ENCODE data around the gene SPSB2. TPM values are rescaled to one million over a fixed set of nuclear protein-coding genes. Genes with fewer than 3 reads are reported as not detected.

SPSB2 gene
- polyA plus RNA-seq, 1 of the 3 experiments (the other 2 are of a cell fraction) = 16.9 TPM

DNA sequence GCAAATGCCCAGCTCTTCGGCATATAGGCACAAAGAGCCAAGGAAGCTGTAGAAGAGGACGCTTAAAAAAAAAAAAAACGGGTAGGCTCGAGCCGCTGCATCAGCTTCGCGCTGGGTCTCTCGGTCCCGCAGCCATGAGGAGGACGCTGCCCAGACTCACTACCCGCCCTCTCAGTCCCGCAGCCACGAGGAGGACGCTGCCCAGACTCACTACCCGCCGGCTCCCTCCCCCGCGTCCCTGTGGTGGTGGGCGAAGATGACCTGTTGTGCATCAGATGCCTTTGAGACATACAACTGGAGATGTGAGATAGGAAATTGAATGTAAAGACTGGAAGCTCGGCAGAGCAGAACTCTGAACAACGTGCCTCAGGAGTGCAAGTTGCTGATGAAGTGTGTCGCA, 11.4 kb upstream of the SPSB2 start:
- no peaks in the 10 kb centered on the region for H3K9me2 ChIP-seq

DNA sequence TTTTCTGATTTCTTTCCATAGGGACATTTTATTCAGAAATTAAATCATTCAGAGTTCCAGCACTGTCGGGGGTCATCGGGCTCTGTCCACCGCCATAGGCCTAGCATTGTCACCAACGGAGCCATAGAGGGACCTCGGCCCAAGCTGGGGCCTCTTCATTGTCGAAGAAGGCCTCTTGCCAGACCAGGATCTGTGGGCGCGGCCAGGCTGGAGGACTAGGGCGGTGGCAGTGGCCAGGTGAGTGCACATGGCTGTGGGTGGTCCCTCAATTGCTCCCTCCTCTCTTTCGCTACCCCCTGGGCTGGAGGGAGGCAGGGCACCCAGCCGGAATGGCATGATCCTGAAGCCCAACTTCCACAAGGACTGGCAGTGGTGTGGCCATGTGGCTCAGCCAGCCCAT, 10.6 kb upstream of the SPSB2 start:
- H3K27me3 ChIP-seq (ENCODE audit: insufficient read depth) = no peaks in the 10 kb centered on the region
- no peaks in the 10 kb centered on the region for H3K9me2 ChIP-seq
- no peak overlapping the region for H3K4me2 ChIP-seq
- no peak overlapping the region for H2AFZ ChIP-seq (ENCODE audit: low read depth)
- no peaks in the 10 kb centered on the region for H4K20me1 ChIP-seq (ENCODE audit: insufficient read depth)
- H3F3A ChIP-seq (replicated peaks; ENCODE audit: insufficient read depth) = peaks cover 3% of the 10 kb centered on the region
- H3K9ac ChIP-seq = no peak overlapping the region
- no peaks in the 10 kb centered on the region for H3K9me3 ChIP-seq
- no peak overlapping the region for H3K4me3 ChIP-seq (ENCODE audit: low read depth in 2 of 2, low read length in 1 of 2)
- TF ChIP-seq SMC3 (IDR thresholded peaks at IDR 0.05; ENCODE audit: low read depth, low read length) (no peak), FOSL2 (IDR thresholded peaks at IDR 0.05; ENCODE audit: borderline replicate concordance, low read depth) (no peak), FOXM1 (IDR thresholded peaks at IDR 0.05; ENCODE audit: low read depth) (no peak)
- TF ChIP-seq, protein P1, sequence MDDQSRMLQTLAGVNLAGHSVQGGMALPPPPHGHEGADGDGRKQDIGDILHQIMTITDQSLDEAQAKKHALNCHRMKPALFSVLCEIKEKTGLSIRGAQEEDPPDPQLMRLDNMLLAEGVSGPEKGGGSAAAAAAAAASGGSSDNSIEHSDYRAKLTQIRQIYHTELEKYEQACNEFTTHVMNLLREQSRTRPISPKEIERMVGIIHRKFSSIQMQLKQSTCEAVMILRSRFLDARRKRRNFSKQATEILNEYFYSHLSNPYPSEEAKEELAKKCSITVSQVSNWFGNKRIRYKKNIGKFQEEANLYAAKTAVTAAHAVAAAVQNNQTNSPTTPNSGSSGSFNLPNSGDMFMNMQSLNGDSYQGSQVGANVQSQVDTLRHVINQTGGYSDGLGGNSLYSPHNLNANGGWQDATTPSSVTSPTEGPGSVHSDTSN (IDR thresholded peaks at IDR 0.05) = no peak
- ChIA-PET CTCF (interaction anchor here (4.5 to 5.2 kb wide), 2 partner anchors 11 to 14 kb away, joined by 25 to 56 read pairs; partner anchors contain the start of gene SPSB2), POLR2A (interaction anchor here (1.7 kb wide), 1 partner anchor 14 kb away, joined by 4 read pairs; no protein-coding TSS in a partner anchor)
- H3K4me1 ChIP-seq (ENCODE audit: control insufficient read depth in 1 of 2, insufficient read depth in 2 of 2, low read depth in 1 of 2, low read length in 1 of 2) = no peaks in the 10 kb centered on the region
- no peaks in the 10 kb centered on the region for H3K79me2 ChIP-seq (ENCODE audit: insufficient read depth)
- no peak for DNase-seq
- peaks cover 4 to 5% of the 10 kb centered on the region in 2 experiments for H3K36me3 ChIP-seq (replicated peaks in 1 of 2; ENCODE audit: control insufficient read depth in 1 of 2, insufficient read depth in 2 of 2, low read length in 1 of 2)
- WGBS (ENCODE audit: low lambda C conversion rate) = 98% methylated on average over 8 of the region's 11 CpGs
- H3K27ac ChIP-seq (ENCODE audit: low read depth in 2 of 2, low read length in 1 of 2) = no peak overlapping the region

More for the DNA sequence above, 11.4 kb upstream of the SPSB2 start:
- Histone ChIP-seq H3K79me2 (ENCODE audit: insufficient read depth) (no peaks in the 10 kb centered on the region), H3F3A (replicated peaks; ENCODE audit: insufficient read depth) (peaks cover 3% of the 10 kb centered on the region), H3K27ac (ENCODE audit: low read depth in 2 of 2, low read length in 1 of 2) (no peak overlapping the region), H3K4me2 (no peak overlapping the region), H3K36me3 (replicated peaks in 1 of 2; ENCODE audit: control insufficient read depth in 1 of 2, insufficient read depth in 2 of 2, low read length in 1 of 2) (peaks cover 4 to 5% of the 10 kb centered on the region in 2 experiments), H3K4me1 (ENCODE audit: control insufficient read depth in 1 of 2, insufficient read depth in 2 of 2, low read depth in 1 of 2, low read length in 1 of 2) (no peaks in the 10 kb centered on the region), H3K4me3 (ENCODE audit: low read depth in 2 of 2, low read length in 1 of 2) (no peak overlapping the region), H3K9ac (no peak overlapping the region), H3K27me3 (ENCODE audit: insufficient read depth) (no peaks in the 10 kb centered on the region), H3K9me3 (no peaks in the 10 kb centered on the region), H4K20me1 (ENCODE audit: insufficient read depth) (no peaks in the 10 kb centered on the region), H2AFZ (ENCODE audit: low read depth) (no peak overlapping the region)
- ChIA-PET POLR2A (interaction anchor here (0.6 to 1.7 kb wide), 4 partner anchors 11 to 59 kb away, joined by 3 to 7 read pairs (median 4); partner anchors contain the start of genes RNU7-1 and SPSB2), CTCF (interaction anchor here (1.1 to 5.2 kb wide), 5 partner anchors 12 to 58 kb away, joined by 3 to 56 read pairs (median 3); partner anchors contain the start of gene SPSB2)
- DNase-seq = no peak
- 81% methylated on average over 22 of the region's 22 CpGs for WGBS (ENCODE audit: low lambda C conversion rate)
- TF ChIP-seq, protein P2, sequence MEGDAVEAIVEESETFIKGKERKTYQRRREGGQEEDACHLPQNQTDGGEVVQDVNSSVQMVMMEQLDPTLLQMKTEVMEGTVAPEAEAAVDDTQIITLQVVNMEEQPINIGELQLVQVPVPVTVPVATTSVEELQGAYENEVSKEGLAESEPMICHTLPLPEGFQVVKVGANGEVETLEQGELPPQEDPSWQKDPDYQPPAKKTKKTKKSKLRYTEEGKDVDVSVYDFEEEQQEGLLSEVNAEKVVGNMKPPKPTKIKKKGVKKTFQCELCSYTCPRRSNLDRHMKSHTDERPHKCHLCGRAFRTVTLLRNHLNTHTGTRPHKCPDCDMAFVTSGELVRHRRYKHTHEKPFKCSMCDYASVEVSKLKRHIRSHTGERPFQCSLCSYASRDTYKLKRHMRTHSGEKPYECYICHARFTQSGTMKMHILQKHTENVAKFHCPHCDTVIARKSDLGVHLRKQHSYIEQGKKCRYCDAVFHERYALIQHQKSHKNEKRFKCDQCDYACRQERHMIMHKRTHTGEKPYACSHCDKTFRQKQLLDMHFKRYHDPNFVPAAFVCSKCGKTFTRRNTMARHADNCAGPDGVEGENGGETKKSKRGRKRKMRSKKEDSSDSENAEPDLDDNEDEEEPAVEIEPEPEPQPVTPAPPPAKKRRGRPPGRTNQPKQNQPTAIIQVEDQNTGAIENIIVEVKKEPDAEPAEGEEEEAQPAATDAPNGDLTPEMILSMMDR (IDR thresholded peaks at IDR 0.05) = no peak
- TF ChIP-seq CHD2 (IDR thresholded peaks at IDR 0.05; ENCODE audit: low read length, partially characterized antibody) (no peak), MXI1 (IDR thresholded peaks at IDR 0.05; ENCODE audit: low read depth, low read length) (no peak), RFX5 (IDR thresholded peaks at IDR 0.05; ENCODE audit: low read length) (no peak), FOXJ3 (CRISPR knock-in tag; IDR thresholded peaks at IDR 0.05) (no peak), GABPA (IDR thresholded peaks at IDR 0.05; ENCODE audit: low read depth) (no peak), EZH2phosphoT487 (IDR thresholded peaks at IDR 0.05; ENCODE audit: borderline replicate concordance, low read depth) (no peak), TAF1 (IDR thresholded peaks at IDR 0.05; ENCODE audit: borderline replicate concordance, low read depth, low read length) (no peak), RXRA (IDR thresholded peaks at IDR 0.05; ENCODE audit: borderline replicate concordance, low read depth) (no peak)
- TF ChIP-seq, protein P3, sequence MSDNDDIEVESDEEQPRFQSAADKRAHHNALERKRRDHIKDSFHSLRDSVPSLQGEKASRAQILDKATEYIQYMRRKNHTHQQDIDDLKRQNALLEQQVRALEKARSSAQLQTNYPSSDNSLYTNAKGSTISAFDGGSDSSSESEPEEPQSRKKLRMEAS (IDR thresholded peaks at IDR 0.05; ENCODE audit: low read depth) = no peak

Data from SK-N-SH (cell line).